Epithelial cell of esophagus (primary cell): ENCODE measurements around the gene UBR3.

ENCODE experiments used
- DNase-seq: peaks from one replicate; pipeline ENCODE4 v3.0.0; 2010; ENCODE audit warnings: low read depth
- H3K4me3 ChIP-seq: 2 replicates; pipeline ENCODE4 v1.5.1; 2011; ENCODE audit warnings: mild to moderate bottlenecking, low read length, control low read depth
- TF ChIP-seq, protein P1 (sequence below): IDR thresholded peaks from 2 replicates; pipeline ENCODE4 v1.5.1; 2011; ENCODE audit warnings: low read depth, mild to moderate bottlenecking, low read length, control low read depth, inconsistent platforms; ENCODE audit not compliant: insufficient read depth; ENCODE audit errors: missing control alignments

UBR3 gene

DNA sequence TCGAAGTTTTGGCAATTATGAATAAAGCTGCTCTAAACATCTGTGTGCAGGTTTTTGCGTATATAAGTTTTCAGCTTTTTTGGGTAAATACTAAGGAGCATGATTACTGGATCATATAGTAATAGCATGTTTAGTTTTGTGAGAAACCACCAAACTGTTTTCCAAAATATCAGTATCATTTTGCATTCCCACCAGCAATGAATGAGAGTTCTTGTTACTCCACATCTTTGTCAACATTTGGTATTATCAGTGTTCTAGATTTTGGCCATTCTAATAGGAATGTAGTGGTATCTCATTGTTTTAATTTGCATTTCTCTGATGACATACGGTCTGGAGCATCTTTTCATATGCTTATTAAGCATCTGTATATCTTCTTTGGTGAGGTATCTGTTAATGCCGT, 207.3 kb downstream of the UBR3 start:
- no peak overlapping the region for H3K4me3 ChIP-seq
- no peak for DNase-seq
- TF ChIP-seq, protein P1, sequence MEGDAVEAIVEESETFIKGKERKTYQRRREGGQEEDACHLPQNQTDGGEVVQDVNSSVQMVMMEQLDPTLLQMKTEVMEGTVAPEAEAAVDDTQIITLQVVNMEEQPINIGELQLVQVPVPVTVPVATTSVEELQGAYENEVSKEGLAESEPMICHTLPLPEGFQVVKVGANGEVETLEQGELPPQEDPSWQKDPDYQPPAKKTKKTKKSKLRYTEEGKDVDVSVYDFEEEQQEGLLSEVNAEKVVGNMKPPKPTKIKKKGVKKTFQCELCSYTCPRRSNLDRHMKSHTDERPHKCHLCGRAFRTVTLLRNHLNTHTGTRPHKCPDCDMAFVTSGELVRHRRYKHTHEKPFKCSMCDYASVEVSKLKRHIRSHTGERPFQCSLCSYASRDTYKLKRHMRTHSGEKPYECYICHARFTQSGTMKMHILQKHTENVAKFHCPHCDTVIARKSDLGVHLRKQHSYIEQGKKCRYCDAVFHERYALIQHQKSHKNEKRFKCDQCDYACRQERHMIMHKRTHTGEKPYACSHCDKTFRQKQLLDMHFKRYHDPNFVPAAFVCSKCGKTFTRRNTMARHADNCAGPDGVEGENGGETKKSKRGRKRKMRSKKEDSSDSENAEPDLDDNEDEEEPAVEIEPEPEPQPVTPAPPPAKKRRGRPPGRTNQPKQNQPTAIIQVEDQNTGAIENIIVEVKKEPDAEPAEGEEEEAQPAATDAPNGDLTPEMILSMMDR: no peak

DNA sequence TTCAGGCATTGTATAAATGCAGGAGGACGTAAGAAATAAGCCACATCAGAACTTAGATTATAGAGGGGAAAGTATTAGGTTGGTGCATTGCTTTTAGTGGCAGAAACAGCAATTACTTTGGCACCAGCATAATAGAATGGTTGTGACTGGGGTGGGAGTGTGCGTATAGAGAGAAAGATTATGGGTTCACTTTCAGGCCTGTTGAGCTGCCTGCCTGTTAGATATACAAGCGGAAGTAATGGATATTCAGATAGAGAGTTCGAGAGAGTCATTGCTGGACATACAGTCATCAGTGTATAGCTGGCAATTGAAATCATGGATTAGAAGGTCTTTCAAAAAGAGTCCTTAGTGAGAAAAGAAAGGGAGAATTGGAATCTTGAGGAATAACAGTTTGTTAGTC, 211.5 kb downstream of the UBR3 start:
- DNase-seq: no peak
- H3K4me3 ChIP-seq: no peak overlapping the region
- TF ChIP-seq, protein P1: no peak

DNA sequence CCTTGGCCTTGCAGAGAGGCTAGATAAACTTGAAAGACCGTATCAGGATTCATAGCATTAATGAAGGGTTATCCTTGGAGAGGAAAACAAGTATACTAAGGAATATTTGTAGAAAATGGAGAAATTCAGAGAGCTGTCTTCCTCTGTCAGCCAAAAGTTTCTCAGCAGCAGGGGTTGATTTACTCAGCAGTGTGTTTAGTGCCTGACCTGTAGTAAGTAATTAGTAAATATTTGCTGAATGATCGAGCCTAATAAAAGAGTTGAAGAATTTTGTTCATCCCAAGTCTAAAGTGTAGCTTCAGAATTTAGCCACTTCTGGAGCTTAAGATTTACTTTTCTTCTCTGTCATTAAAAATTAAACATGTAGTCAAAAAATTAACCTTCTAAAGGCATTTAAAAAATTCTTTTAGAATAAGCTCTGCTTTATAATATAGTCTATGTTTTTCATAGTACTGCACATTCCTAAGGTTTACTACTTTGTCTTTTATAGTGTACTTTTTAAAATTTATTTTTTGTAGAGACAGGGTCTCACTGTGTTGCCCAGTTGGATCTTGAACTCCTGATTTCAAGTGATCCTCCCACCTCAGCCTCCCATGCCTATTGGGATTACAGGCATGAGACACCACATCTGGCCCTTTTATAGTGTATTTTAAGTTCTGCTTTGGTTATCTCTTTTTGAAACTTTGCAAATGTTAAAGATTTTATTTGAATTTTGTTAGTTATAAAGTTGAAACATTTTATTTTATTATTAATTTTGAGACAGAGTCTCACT, 212.3 kb downstream of the UBR3 start:
- TF ChIP-seq, protein P1: no peak
- H3K4me3 ChIP-seq: no peak overlapping the region
- no peak for DNase-seq

DNA sequence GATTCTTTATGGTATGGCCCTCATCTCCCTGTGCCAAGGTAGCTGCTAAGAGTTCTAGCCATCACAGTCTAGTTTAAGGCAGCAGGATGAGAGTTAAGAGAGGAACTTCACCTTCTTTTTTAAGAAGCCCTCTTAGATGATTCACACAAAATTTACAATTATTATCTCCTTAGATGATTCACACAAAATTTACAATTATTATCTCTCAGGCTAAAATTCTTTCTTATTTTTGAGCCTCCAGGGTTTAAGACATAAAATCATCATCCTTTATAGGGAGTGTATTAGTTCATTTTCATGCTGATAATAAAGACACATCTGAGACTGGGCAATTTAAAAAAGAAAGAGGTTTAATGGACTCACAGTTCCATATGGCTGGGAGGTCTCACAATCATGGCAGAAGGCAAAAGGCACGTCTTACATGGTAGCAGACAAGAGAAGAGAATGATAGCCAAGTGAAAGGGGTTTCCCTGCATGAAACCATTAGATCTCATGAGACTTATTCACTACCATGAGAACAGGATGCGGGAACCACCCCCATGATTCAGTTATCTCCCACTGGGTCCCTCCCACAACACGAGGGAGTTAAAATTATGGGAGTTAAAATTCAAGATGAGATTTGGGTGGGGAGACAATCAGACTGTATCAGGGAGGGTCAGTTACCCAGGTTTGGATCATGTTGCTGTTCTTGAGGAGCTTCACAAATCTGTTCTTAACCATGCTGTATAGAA, 217.7 kb downstream of the UBR3 start:
- DNase-seq: no peak
- TF ChIP-seq, protein P1: no peak
- no peak overlapping the region for H3K4me3 ChIP-seq

DNA sequence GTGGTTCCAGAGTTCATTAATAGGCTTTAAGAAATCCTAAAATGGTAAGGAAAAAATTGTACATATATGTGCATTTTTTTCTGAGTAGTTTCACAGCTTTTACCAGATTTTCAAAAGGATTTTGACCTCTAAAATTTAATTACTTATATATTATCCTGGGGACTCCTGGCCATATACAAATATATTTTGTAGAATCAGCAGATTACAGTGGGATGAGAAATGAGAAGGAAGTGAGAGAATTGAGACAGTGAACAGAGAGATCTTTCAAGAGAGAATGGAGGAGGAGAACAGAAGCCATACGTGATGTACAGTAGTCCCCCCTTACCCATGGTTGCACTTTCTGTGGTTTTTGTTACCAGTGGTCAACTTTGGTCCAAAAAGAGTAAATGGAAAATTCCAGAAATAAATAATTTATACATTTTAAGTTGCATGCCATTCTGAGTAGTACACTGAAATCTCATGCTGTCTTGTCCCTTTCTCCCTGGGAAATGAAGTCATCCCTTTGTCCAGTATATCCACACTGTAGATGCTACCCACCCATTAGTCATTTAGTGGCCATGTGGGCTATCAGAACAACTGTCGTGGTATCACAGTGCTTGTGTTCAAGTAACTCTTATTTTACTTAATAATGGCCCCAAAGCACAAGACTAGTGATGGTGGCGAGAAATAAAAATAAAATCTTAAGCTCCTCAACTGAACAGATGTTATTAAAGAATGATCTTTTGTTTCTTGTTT, 220.2 kb downstream of the UBR3 start:
- TF ChIP-seq, protein P1: no peak
- no peak overlapping the region for H3K4me3 ChIP-seq
- DNase-seq: no peak

DNA sequence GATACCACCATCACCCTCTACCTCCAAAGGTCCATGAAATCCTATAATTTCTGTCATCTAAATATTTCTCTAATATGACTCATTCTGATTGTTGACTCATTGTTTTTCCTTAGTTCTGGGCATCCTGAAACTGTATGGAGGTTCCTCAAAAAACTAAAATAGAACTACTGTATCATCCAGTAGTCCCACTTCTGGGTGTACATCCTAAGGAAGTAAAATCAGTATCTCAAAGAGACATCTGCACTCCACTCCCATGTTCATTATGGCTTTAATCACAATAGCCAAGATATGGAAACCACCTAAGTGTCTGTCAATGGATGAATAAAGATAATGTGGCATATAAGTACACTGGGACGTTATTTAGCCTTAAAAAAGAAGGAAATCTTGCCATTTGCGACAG, 224.9 kb downstream of the UBR3 start:
- TF ChIP-seq, protein P1: no peak
- DNase-seq: peak; percentile 7
- H3K4me3 ChIP-seq: no peak overlapping the region
